Endothelial cell (in vitro differentiated cells): ENCODE data around the gene MBTD1. TPM values are rescaled to one million over a fixed set of nuclear protein-coding genes. Genes with fewer than 3 reads are reported as not detected.
A peak's percentile ranks its signal among the peaks of the same experiment; 100 is the strongest.

ENCODE experiments used
- DNase-seq: peaks from one replicate; pipeline ENCODE4 v3.0.0; 2021; ENCODE audit warnings: low spot score
- H3K27ac Mint-ChIP-seq: one replicate; pipeline ENCODE4 v1.8.0; 2021; ENCODE audit warnings: mixed read lengths, inconsistent platforms; ENCODE audit not compliant: unreplicated experiment
- H3K27me3 Mint-ChIP-seq: one replicate; pipeline ENCODE4 v1.8.0; 2021; ENCODE audit warnings: mild to moderate bottlenecking, moderate library complexity, mixed read lengths, inconsistent platforms; ENCODE audit not compliant: unreplicated experiment
- H3K36me3 Mint-ChIP-seq: one replicate; pipeline ENCODE4 v1.8.0; 2021; ENCODE audit warnings: mild to moderate bottlenecking, low read depth, mixed read lengths, inconsistent platforms; ENCODE audit not compliant: unreplicated experiment
- H3K4me1 Mint-ChIP-seq: one replicate; pipeline ENCODE4 v1.8.0; 2021; ENCODE audit warnings: mild to moderate bottlenecking, mixed read lengths, inconsistent platforms; ENCODE audit not compliant: unreplicated experiment
- H3K4me3 Mint-ChIP-seq: one replicate; pipeline ENCODE4 v1.8.0; 2021; ENCODE audit warnings: mild to moderate bottlenecking, mixed read lengths, inconsistent platforms; ENCODE audit not compliant: unreplicated experiment
- H3K9me3 Mint-ChIP-seq: one replicate; pipeline ENCODE4 v1.8.0; 2021; ENCODE audit warnings: mixed read lengths, inconsistent platforms; ENCODE audit not compliant: unreplicated experiment
- total RNA-seq: library from RNA; stranded (reverse); fragmentation: NEBNext Ultra II Directional; extraction: Animal tissue kit (Norgen Biotek cat#: 25700); gene quantifications from one replicate; pipeline ENCODE4 v1.2.1, GENCODE V29; 2021; ENCODE audit not compliant: unreplicated experiment
- TF ChIP-seq, protein P1 (sequence below): fragments of 200-600 bp; sonication (generic); IDR thresholded peaks from one replicate; pipeline ENCODE4 v1.5.0; 2021; ENCODE audit warnings: antibody characterized with exemption; ENCODE audit not compliant: unreplicated experiment

The MBTD1 gene
- total RNA-seq, 1 donor from 2014 or later, result 24.4 TPM

DNA sequence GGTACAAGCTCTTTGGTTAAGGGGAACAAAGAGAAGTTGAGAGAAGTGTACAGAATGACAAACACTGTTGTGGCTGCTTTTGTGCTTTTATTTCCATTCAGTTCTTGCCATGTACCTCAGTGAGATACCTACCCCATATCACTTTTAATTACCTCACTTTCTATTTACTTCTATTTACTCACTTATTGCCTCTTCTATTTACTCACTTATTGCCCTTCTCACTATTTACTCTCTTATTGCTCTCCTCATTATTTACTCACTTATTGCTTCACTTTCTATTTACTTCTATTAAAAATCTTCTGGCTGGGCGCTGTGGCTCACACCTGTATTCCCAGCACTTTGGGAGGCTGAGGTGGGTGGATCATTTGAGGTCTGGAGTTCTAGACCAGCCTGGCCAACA lies 41.9 kb downstream of the MBTD1 start:
- TF ChIP-seq, protein P1, sequence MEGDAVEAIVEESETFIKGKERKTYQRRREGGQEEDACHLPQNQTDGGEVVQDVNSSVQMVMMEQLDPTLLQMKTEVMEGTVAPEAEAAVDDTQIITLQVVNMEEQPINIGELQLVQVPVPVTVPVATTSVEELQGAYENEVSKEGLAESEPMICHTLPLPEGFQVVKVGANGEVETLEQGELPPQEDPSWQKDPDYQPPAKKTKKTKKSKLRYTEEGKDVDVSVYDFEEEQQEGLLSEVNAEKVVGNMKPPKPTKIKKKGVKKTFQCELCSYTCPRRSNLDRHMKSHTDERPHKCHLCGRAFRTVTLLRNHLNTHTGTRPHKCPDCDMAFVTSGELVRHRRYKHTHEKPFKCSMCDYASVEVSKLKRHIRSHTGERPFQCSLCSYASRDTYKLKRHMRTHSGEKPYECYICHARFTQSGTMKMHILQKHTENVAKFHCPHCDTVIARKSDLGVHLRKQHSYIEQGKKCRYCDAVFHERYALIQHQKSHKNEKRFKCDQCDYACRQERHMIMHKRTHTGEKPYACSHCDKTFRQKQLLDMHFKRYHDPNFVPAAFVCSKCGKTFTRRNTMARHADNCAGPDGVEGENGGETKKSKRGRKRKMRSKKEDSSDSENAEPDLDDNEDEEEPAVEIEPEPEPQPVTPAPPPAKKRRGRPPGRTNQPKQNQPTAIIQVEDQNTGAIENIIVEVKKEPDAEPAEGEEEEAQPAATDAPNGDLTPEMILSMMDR, result no peak

DNA sequence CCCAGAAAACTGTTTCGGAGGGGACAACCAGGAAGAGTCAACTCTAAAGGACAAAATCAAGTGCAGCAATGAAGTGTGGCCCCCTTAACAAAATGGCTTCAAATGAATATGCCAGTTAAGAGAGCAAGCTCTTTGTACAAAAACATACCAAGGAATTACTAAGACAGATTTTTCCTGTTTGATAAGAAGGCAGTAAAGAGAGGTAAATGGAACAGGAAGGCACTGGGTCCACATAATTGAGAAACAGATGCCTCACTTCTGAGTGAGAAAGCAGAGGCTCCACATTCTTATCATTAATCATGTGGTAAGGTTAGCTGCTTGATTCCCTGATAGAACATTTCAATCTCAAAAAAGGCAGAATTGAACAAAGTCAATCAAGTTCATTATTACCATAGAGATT lies 44.9 kb downstream of the MBTD1 start:
- H3K4me3 Mint-ChIP-seq, result peak overlapping the region; percentile 47

More for the DNA sequence above, 41.9 kb downstream of the MBTD1 start:
- Mint-ChIP-seq H3K36me3 (peaks cover 15% of the 10 kb centered on the region), H3K9me3 (no peaks in the 10 kb centered on the region), H3K27me3 (no peaks in the 10 kb centered on the region), H3K27ac (no peak overlapping the region), H3K4me1 (peaks cover 15% of the 10 kb centered on the region), H3K4me3 (no peak overlapping the region)
- DNase-seq, result no peak

DNA sequence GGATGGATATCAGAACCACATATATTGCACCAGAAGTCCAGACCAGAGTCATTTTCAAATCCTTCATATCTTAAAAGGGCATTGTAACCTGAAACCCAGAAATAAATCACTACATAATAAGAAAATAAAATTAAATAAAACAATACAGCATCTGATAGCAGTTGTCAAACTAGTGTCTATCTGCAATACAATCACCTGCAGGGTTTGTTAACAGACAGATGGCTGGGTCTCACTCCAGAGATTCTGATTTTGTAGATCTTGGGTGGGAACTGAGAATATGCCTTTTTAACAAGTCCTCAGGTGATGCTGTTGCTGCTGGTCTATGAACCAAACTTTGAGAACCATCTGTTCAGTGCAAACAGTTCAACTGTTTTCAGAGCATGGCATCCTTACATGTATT lies 56.0 kb downstream of the MBTD1 start:
- Mint-ChIP-seq H3K27me3 (no peaks in the 10 kb centered on the region), H3K9me3 (no peaks in the 10 kb centered on the region), H3K4me3 (no peak overlapping the region), H3K27ac (no peak overlapping the region), H3K36me3 (peaks cover 8% of the 10 kb centered on the region), H3K4me1 (no peaks in the 10 kb centered on the region)
- no peak for DNase-seq
- TF ChIP-seq, protein P1, result no peak

More for the DNA sequence above, 44.9 kb downstream of the MBTD1 start:
- Mint-ChIP-seq H3K9me3 (no peaks in the 10 kb centered on the region), H3K27me3 (no peaks in the 10 kb centered on the region), H3K27ac (peak overlapping the region; percentile 95), H3K4me1 (peaks cover 15% of the 10 kb centered on the region), H3K36me3 (peaks cover 12% of the 10 kb centered on the region)
- TF ChIP-seq, protein P1, result no peak
- no peak for DNase-seq

DNA sequence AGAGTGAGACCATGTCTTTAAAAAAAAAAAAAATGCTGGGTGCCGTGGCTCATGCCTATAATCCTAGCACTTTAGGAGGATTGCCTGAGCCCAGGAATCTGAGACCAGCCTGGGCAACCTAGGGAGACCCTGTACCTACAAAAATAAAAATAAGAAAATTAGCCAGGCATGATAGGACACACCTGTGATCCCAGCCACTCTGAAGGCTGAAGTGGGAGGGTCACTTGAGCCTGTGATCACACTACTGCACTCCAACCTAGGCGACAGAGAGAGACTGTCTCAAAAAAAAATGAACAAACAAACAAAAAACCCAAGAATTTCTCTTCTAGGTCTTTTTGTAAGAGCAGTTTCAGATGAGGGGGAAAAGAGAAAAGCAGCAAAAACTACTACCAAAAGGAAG lies 59.0 kb downstream of the MBTD1 start:
- H3K27ac Mint-ChIP-seq, result no peak overlapping the region

DNA sequence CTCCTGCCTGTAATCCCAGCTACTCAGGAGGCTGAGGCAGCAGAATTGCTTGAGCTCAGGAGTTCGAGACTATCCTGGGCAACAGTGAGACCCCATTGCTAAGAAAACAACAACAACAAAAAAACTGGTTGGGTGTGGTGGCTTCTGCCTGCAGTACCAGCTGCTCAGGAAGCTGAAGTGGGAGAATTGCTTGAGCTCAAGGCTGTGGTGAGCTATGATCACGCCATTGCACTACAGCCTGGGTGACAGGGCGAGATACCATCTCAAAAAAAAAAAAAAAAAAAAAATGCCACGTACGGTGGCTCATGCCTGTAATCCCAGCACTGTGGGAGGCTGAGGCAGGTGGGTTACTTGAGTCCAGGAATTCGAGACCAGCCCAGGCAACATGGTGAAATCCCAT lies 59.6 kb downstream of the MBTD1 start:
- H3K9me3 Mint-ChIP-seq, result no peaks in the 10 kb centered on the region
- TF ChIP-seq, protein P1, result no peak
- peaks cover 10% of the 10 kb centered on the region for H3K36me3 Mint-ChIP-seq
- H3K27ac Mint-ChIP-seq, result no peak overlapping the region
- no peak overlapping the region for H3K4me3 Mint-ChIP-seq
- DNase-seq, result no peak
- H3K27me3 Mint-ChIP-seq, result peaks cover 4% of the 10 kb centered on the region
- no peaks in the 10 kb centered on the region for H3K4me1 Mint-ChIP-seq

More for the DNA sequence above, 59.0 kb downstream of the MBTD1 start:
- Mint-ChIP-seq H3K36me3 (peaks cover 13% of the 10 kb centered on the region), H3K4me1 (no peaks in the 10 kb centered on the region), H3K27me3 (peaks cover 4% of the 10 kb centered on the region), H3K4me3 (no peak overlapping the region), H3K9me3 (no peaks in the 10 kb centered on the region)
- TF ChIP-seq, protein P1, result no peak
- DNase-seq, result no peak
